ENCODE data around the gene PDZD8. TPM values are rescaled to one million over a fixed set of nuclear protein-coding genes. Genes with fewer than 3 reads are reported as not detected.

Gene PDZD8
- total RNA-seq, 2 experiments from 2014 or later, result 15.5 to 16.2 TPM

DNA sequence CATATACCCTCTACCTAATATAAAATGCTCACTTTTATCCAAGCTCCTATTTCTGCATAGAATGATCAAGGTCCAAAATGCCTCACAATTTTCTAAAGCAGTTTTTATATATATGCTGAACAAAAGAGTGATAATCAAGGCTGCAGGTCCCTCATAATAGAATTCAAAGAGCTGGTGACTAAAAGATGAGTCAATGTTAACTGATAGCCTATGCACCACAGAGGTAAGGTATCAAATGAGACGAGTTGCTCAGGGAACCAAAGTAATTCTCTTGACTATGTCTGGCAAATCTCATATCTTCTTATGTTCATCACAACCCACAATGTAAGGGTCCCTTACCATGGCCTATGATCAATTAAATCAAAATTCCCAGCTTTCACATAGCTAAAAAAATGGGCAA, 15.2 kb downstream of the PDZD8 start:
- CTCF ChIA-PET, result interaction anchor here (0.7 to 1.4 kb wide), 3 partner anchors 14 to 143 kb away, joined by 3 to 5 read pairs (median 3); no protein-coding TSS in a partner anchor
- Mint-ChIP-seq H3K4me1 (ENCODE audit: low read depth) (peaks cover 47% of the 10 kb centered on the region), H3K27ac (no peak overlapping the region), H3K9me3 (no peaks in the 10 kb centered on the region), H3K27me3 (no peaks in the 10 kb centered on the region), H3K36me3 (ENCODE audit: low read depth) (no peaks in the 10 kb centered on the region), H3K4me3 (no peak overlapping the region)
- ATAC-seq (peak; percentile 70), DNase-seq (no peak)
- POLR2A ChIA-PET, result interaction anchor here (1.5 kb wide), 1 partner anchor 10 kb away, joined by 3 read pairs; no protein-coding TSS in a partner anchor
- intact Hi-C loops (cut with micrococcal nuclease), result no loop called here
- TF ChIP-seq, protein P1, sequence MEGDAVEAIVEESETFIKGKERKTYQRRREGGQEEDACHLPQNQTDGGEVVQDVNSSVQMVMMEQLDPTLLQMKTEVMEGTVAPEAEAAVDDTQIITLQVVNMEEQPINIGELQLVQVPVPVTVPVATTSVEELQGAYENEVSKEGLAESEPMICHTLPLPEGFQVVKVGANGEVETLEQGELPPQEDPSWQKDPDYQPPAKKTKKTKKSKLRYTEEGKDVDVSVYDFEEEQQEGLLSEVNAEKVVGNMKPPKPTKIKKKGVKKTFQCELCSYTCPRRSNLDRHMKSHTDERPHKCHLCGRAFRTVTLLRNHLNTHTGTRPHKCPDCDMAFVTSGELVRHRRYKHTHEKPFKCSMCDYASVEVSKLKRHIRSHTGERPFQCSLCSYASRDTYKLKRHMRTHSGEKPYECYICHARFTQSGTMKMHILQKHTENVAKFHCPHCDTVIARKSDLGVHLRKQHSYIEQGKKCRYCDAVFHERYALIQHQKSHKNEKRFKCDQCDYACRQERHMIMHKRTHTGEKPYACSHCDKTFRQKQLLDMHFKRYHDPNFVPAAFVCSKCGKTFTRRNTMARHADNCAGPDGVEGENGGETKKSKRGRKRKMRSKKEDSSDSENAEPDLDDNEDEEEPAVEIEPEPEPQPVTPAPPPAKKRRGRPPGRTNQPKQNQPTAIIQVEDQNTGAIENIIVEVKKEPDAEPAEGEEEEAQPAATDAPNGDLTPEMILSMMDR (IDR thresholded peaks at IDR 0.05), result no peak

DNA sequence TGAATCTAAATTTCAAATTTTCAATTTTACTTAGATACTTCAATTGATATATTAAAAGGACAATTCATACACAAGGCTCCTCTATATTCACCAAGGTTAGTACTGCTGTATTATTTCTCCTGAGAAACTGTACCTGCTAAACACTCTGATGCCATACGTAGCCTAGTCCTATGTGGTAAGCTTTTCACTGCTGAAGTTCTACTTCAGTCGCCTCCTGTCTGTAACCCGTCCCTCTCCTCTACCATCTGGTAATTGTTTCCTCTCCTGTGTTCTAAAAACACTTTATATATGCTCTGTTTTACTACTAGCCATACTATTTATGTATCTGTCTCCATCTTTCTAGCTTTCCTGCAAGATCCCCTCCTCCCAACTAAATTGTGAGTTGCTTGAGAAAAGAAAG, 20.2 kb downstream of the PDZD8 start:
- intact Hi-C loops (cut with micrococcal nuclease), result no loop called here
- H3K4me3 Mint-ChIP-seq, result no peak overlapping the region
- H3K4me1 Mint-ChIP-seq (ENCODE audit: low read depth), result peaks cover 46% of the 10 kb centered on the region
- no peaks in the 10 kb centered on the region for H3K27me3 Mint-ChIP-seq
- TF ChIP-seq, protein P1 (IDR thresholded peaks at IDR 0.05), result no peak
- ChIA-PET POLR2A (no interaction called here), CTCF (interaction anchor here (1.1 to 1.6 kb wide), 2 partner anchors 138 to 577 kb away, joined by 3 to 8 read pairs; no protein-coding TSS in a partner anchor)
- H3K9me3 Mint-ChIP-seq, result no peaks in the 10 kb centered on the region
- ATAC-seq (no peak), DNase-seq (no peak)
- no peak overlapping the region for H3K27ac Mint-ChIP-seq
- H3K36me3 Mint-ChIP-seq (ENCODE audit: low read depth), result peaks cover 5% of the 10 kb centered on the region

DNA sequence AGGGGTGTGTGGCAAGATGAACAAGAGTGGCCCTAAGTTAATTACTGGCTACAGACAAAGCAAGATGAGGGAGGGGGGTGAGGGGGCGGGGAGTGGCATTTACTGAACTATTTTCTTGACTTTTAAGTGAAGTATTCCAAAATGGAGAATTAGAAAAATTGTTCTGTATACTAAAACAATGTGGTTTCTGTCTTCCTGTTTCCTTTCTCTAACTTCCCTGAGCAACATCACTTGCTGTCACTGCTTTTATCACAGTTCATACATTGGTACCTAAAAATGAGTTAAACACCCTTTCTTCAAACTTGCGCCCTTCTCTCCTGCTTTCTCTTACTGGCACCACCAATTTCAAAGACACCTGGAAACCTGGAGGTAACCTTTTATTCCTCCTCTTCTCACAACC, 21.6 kb downstream of the PDZD8 start:
- H3K27ac Mint-ChIP-seq, result no peak overlapping the region
- ChIA-PET CTCF (interaction anchor here (1.1 kb wide), 1 partner anchor 21 kb away, joined by 3 read pairs; no protein-coding TSS in a partner anchor), POLR2A (no interaction called here)
- intact Hi-C loops (cut with micrococcal nuclease), result no loop called here
- H3K27me3 Mint-ChIP-seq, result no peaks in the 10 kb centered on the region
- TF ChIP-seq, protein P1 (IDR thresholded peaks at IDR 0.05), result no peak
- no peaks in the 10 kb centered on the region for H3K9me3 Mint-ChIP-seq
- DNase-seq (no peak), ATAC-seq (no peak)
- peaks cover 44% of the 10 kb centered on the region for H3K4me1 Mint-ChIP-seq (ENCODE audit: low read depth)
- peaks cover 5% of the 10 kb centered on the region for H3K36me3 Mint-ChIP-seq (ENCODE audit: low read depth)
- no peak overlapping the region for H3K4me3 Mint-ChIP-seq

DNA sequence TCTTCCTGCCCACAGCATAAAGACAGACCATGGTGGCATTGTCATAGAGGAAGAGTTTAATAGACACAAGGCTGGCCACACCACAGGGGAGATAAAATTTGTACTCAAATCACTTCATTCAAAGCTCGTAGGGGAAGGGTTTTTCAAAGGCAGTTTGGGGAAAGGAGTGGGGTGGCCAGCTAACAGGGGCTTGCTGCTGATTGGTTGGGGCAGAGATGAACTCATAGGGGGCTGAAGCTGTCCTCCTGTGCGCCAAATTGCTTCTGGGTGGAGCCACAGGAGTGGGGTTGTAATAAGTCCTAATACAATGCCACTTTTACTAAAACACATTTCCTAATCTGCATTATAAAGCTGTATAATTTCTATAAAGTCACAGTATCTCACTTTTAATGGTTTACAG, 22.5 kb downstream of the PDZD8 start:
- ChIA-PET POLR2A (no interaction called here), CTCF (interaction anchor here (2.7 kb wide), 1 partner anchor 136 kb away, joined by 9 read pairs; no protein-coding TSS in a partner anchor)
- ATAC-seq, result no peak
- Mint-ChIP-seq H3K4me1 (ENCODE audit: low read depth) (peaks cover 38% of the 10 kb centered on the region), H3K4me3 (no peak overlapping the region), H3K27ac (no peak overlapping the region), H3K9me3 (no peaks in the 10 kb centered on the region), H3K36me3 (ENCODE audit: low read depth) (peaks cover 5% of the 10 kb centered on the region), H3K27me3 (no peaks in the 10 kb centered on the region)
- DNase-seq, result no peak
- TF ChIP-seq, protein P1 (IDR thresholded peaks at IDR 0.05), result no peak
- intact Hi-C loops (cut with micrococcal nuclease), result no loop called here

DNA sequence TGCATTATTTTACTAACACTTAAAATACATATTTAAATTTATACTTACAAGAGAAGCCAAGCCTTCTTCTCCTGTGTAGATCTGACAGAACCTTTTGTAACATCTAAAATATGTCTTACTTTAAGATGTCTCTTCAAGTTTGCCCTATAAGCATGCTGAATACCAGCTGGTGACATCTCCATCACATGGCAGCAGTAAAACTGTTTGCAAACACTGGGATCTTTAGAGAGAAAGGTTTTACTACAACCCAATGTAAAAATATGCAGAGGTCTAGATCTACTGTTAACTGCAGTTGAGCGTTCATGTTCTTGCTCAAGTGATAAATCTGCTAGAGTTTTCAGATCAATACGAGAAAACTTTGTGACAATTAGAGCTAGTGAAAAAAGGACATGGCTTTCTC, 23.2 kb downstream of the PDZD8 start:
- TF ChIP-seq, protein P1 (IDR thresholded peaks at IDR 0.05), result no peak
- Mint-ChIP-seq H3K4me1 (ENCODE audit: low read depth) (peaks cover 39% of the 10 kb centered on the region), H3K27me3 (no peaks in the 10 kb centered on the region), H3K9me3 (no peaks in the 10 kb centered on the region), H3K36me3 (ENCODE audit: low read depth) (peaks cover 5% of the 10 kb centered on the region), H3K27ac (no peak overlapping the region), H3K4me3 (no peak overlapping the region)
- ATAC-seq (no peak), DNase-seq (no peak)
- ChIA-PET CTCF (interaction anchor here (2.7 kb wide), 1 partner anchor 135 kb away, joined by 9 read pairs; no protein-coding TSS in a partner anchor), POLR2A (no interaction called here)
- intact Hi-C loops (cut with micrococcal nuclease), result no loop called here

Measured in activated CD8-positive, alpha-beta T cell treated with anti-CD3 and anti-CD28 coated beads for 36 hours (primary cell).